MM.1S (cell line): ENCODE results near the gene SCN1A.

Experiments
- DNase-seq: peaks from one replicate; pipeline ENCODE4 v3.0.0-alpha.2; 2015
- H2AFZ ChIP-seq: fragments of 300-600 bp; sonication (generic); 2 replicates; pipeline ENCODE4 v1.6.0; 2016; ENCODE audit warnings: antibody characterized with exemption, low read length
- H3F3A ChIP-seq: fragments of 300-600 bp; sonication (generic); 2 replicates; pipeline ENCODE4 v1.6.1; 2016; ENCODE audit warnings: mild to moderate bottlenecking, antibody characterized with exemption, low read length, moderate library complexity, mixed read lengths; ENCODE audit not compliant: insufficient read depth
- H3K27ac ChIP-seq: fragments of 300-600 bp; sonication (generic); 2 replicates; pipeline ENCODE4 v1.5.1; 2016; ENCODE audit warnings: mild to moderate bottlenecking, low read length
- H3K27me3 ChIP-seq: fragments of 300-600 bp; sonication (generic); replicated peaks from 2 replicates; pipeline ENCODE4 v1.6.0; 2016; ENCODE audit warnings: low read length; ENCODE audit not compliant: insufficient read depth
- H3K36me3 ChIP-seq: fragments of 300-600 bp; sonication (generic); replicated peaks from 2 replicates; pipeline ENCODE4 v1.6.1; 2016; ENCODE audit warnings: mild to moderate bottlenecking, low read length, mixed read lengths; ENCODE audit not compliant: insufficient read depth
- H3K4me1 ChIP-seq: fragments of 300-600 bp; sonication (generic); 2 replicates; pipeline ENCODE4 v1.6.1; 2016; ENCODE audit warnings: low read length, mixed read lengths
- H3K4me2 ChIP-seq: fragments of 300-600 bp; sonication (generic); 2 replicates; pipeline ENCODE4 v1.6.0; 2016; ENCODE audit warnings: low read depth, low read length
- H3K4me3 ChIP-seq: fragments of 300-600 bp; sonication (generic); 2 replicates; pipeline ENCODE4 v1.5.1; 2016; ENCODE audit warnings: low read length, mixed read lengths
- H3K79me2 ChIP-seq: fragments of 300-600 bp; sonication (generic); 2 replicates; pipeline ENCODE4 v1.6.1; 2016; ENCODE audit warnings: mixed run types, low read length, mixed read lengths
- H3K9ac ChIP-seq: fragments of 300-600 bp; sonication (generic); 2 replicates; pipeline ENCODE4 v1.6.1; 2016; ENCODE audit warnings: low read length, mixed read lengths
- H3K9me2 ChIP-seq: fragments of 300-600 bp; sonication (generic); replicated peaks from 2 replicates; pipeline ENCODE4 v1.6.1; 2016; ENCODE audit warnings: mild to moderate bottlenecking, low read length, mixed read lengths; ENCODE audit not compliant: insufficient read depth
- H3K9me3 ChIP-seq: fragments of 300-600 bp; sonication (generic); replicated peaks from 2 replicates; pipeline ENCODE4 v1.6.1; 2016; ENCODE audit warnings: mild to moderate bottlenecking, low read length, mixed read lengths; ENCODE audit not compliant: insufficient read depth
- H4K20me1 ChIP-seq: fragments of 300-600 bp; sonication (generic); 2 replicates; pipeline ENCODE4 v1.6.1; 2016; ENCODE audit warnings: mild to moderate bottlenecking, low read length, moderate library complexity, mixed read lengths; ENCODE audit not compliant: insufficient read depth
- CTCF ChIP-seq: fragments of 300-600 bp; sonication (generic); IDR thresholded peaks from 2 replicates; pipeline ENCODE4 v1.5.1; 2016; ENCODE audit warnings: antibody characterized with exemption, low read length, mixed read lengths
- EZH2 ChIP-seq: fragments of 300-600 bp; sonication (generic); optimal IDR thresholded peaks from 2 replicates; pipeline ENCODE3; 2017; ENCODE audit warnings: low read depth, mild to moderate bottlenecking, antibody characterized with exemption, low read length, mixed read lengths
- EZH2phosphoT487 ChIP-seq: fragments of 300-600 bp; sonication (generic); IDR thresholded peaks from 2 replicates; pipeline ENCODE4 v1.6.1; 2018; ENCODE audit warnings: antibody characterized with exemption, low read length

The SCN1A gene

DNA sequence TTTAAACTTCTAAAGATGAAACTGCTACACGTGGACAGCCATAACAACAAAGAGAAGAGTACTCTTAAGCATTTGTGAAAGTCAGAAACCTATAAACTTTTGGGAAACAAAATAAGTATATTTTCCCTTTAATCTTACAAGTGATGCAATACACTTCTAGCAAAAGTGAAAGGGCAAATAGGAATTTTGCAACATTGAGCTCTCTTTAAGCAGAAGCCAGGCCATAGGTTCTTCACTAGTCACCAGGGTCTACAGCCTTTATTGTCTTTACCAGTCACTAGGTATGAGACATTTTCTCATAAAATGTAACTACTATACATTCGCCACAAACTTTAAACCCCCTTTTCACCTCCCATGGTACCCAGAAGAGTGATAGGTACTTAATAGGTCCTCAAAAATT, 37.5 kb downstream of the SCN1A start:
- Histone ChIP-seq H2AFZ (no peak overlapping the region), H3K4me3 (no peak overlapping the region), H4K20me1 (no peaks in the 10 kb centered on the region), H3K27me3 (no peaks in the 10 kb centered on the region), H3K27ac (no peak overlapping the region), H3K9me3 (no peaks in the 10 kb centered on the region), H3K9me2 (no peaks in the 10 kb centered on the region), H3K79me2 (no peaks in the 10 kb centered on the region), H3F3A (no peaks in the 10 kb centered on the region), H3K36me3 (no peaks in the 10 kb centered on the region), H3K9ac (no peak overlapping the region), H3K4me2 (no peak overlapping the region), H3K4me1 (no peaks in the 10 kb centered on the region)
- no peak for DNase-seq
- TF ChIP-seq CTCF (no peak), EZH2 (no peak), EZH2phosphoT487 (no peak)

GRCh38 chr2:166088634-166089033, 39.2 kb downstream of the SCN1A start:
- no peak overlapping the region for H3K4me3 ChIP-seq
- no peak overlapping the region for H3K4me2 ChIP-seq

DNA sequence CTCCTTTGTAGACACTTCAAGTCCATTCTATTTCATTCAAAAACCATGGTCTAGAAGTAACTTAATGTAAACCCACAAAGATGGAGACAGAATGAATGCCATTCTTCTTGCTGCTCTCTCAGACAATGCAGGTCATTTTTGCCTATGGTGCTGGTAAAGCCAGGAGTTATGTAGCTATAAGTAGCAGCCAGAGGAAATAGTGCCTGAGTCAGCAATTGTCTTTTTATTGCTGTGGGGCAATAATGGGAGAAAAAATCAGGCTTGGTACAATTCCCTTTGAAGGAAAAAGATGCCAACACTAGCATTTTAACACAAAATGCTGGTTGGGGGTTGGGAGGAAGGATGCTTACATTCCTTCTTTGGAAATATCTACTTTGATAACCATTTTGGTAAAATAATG, 43.5 kb downstream of the SCN1A start:
- H3F3A ChIP-seq, result no peaks in the 10 kb centered on the region
- H4K20me1 ChIP-seq, result no peaks in the 10 kb centered on the region
- no peaks in the 10 kb centered on the region for H3K9me3 ChIP-seq
- no peaks in the 10 kb centered on the region for H3K9me2 ChIP-seq
- H3K4me1 ChIP-seq, result no peaks in the 10 kb centered on the region
- no peak overlapping the region for H2AFZ ChIP-seq
- no peaks in the 10 kb centered on the region for H3K79me2 ChIP-seq
- no peaks in the 10 kb centered on the region for H3K36me3 ChIP-seq
- no peaks in the 10 kb centered on the region for H3K27me3 ChIP-seq
- no peak for TF ChIP-seq EZH2
- TF ChIP-seq CTCF, result no peak
- no peak for TF ChIP-seq EZH2phosphoT487
- H3K27ac ChIP-seq, result no peak overlapping the region
- H3K4me3 ChIP-seq, result no peak overlapping the region
- no peak overlapping the region for H3K4me2 ChIP-seq
- no peak overlapping the region for H3K9ac ChIP-seq
- DNase-seq, result no peak

More at GRCh38 chr2:166088634-166089033, 39.2 kb downstream of the SCN1A start:
- no peak for TF ChIP-seq EZH2
- no peak for TF ChIP-seq CTCF
- TF ChIP-seq EZH2phosphoT487, result no peak
- Histone ChIP-seq H3K79me2 (no peaks in the 10 kb centered on the region), H3F3A (no peaks in the 10 kb centered on the region), H3K9me3 (no peaks in the 10 kb centered on the region), H3K9ac (no peak overlapping the region), H3K9me2 (no peaks in the 10 kb centered on the region), H3K27ac (no peak overlapping the region), H2AFZ (no peak overlapping the region), H4K20me1 (no peaks in the 10 kb centered on the region), H3K36me3 (no peaks in the 10 kb centered on the region), H3K4me1 (no peaks in the 10 kb centered on the region), H3K27me3 (no peaks in the 10 kb centered on the region)
- DNase-seq, result no peak
